ENCODE measurements around the gene PKN1.

Gene PKN1

DNA sequence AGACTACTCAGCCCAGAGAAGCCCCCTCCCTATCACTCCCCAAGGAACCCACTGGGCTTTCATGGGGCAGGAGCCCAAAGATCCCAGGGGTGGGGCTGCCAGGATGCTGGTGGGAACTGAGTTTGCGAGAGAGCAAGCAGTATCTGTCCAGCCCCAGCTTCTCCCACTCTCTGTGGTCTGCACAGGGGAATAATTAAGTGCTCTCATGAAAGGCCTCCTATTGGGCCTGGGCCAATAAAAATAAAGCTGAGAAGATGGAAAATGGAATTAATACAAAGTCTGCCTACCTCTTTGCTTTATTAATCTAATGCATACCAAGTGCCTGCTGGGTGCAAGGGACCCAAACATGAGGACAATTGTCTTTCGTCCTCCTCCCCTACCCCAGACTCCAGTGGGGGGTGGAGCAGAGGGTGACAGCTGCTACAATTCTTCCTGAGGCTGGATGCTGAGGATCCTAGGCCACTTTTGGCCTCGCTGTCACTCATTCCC is 19.4 kb upstream of the PKN1 start:
- Histone ChIP-seq H3K9me3 (ENCODE audit: insufficient read depth, low read depth, low read length) (peaks cover 2% of the 10 kb centered on the region), H4K8ac (ENCODE audit: low read depth, low read length) (no peak overlapping the region), H3K4ac (ENCODE audit: low read depth, low read length) (peak overlapping the region; percentile 84), H3K4me2 (ENCODE audit: low read length) (no peak overlapping the region), H3K18ac (ENCODE audit: low read length) (no peak overlapping the region), H2BK120ac (ENCODE audit: insufficient read depth, low read length, poor library complexity) (no peak overlapping the region), H2AFZ (ENCODE audit: insufficient read depth, low read length, poor library complexity) (no peak overlapping the region), H3K4me3 (ENCODE audit: low read depth, low read length) (no peak overlapping the region), H3K9ac (ENCODE audit: low read length) (peak overlapping the region; percentile 59), H3K36me3 (ENCODE audit: control insufficient read depth in 1 of 2, insufficient read depth in 2 of 2, low read length in 2 of 2) (peaks cover 53 to 60% of the 10 kb centered on the region in 2 experiments), H3K14ac (ENCODE audit: low read length) (no peak overlapping the region), H2AK5ac (ENCODE audit: low read length) (no peak overlapping the region), H3K27me3 (ENCODE audit: insufficient read depth, low read length) (no peaks in the 10 kb centered on the region), H2BK5ac (ENCODE audit: low read depth, low read length, poor library complexity) (no peak overlapping the region), H3K79me2 (ENCODE audit: control insufficient read depth, insufficient read depth, low read length, poor library complexity) (peaks cover 31% of the 10 kb centered on the region), H3K79me1 (ENCODE audit: low read length) (peaks cover 2% of the 10 kb centered on the region), H3K4me1 (ENCODE audit: control insufficient read depth in 1 of 2, insufficient read depth in 2 of 2, low read length in 2 of 2) (peaks cover 2 to 8% of the 10 kb centered on the region in 2 experiments), H2BK12ac (ENCODE audit: low read length) (no peak overlapping the region), H3K27ac (ENCODE audit: low read depth, low read length) (no peak overlapping the region), H4K12ac (ENCODE audit: low read depth, low read length) (no peak overlapping the region), H4K91ac (ENCODE audit: low read depth, low read length) (no peak overlapping the region), H3K23ac (ENCODE audit: low read length) (peak overlapping the region; percentile 70)
- no CpG with 5 or more reads among the region's 3 CpGs for WGBS (ENCODE audit: extremely low coverage, insufficient coverage, insufficient read length)
- no peak for DNase-seq

DNA sequence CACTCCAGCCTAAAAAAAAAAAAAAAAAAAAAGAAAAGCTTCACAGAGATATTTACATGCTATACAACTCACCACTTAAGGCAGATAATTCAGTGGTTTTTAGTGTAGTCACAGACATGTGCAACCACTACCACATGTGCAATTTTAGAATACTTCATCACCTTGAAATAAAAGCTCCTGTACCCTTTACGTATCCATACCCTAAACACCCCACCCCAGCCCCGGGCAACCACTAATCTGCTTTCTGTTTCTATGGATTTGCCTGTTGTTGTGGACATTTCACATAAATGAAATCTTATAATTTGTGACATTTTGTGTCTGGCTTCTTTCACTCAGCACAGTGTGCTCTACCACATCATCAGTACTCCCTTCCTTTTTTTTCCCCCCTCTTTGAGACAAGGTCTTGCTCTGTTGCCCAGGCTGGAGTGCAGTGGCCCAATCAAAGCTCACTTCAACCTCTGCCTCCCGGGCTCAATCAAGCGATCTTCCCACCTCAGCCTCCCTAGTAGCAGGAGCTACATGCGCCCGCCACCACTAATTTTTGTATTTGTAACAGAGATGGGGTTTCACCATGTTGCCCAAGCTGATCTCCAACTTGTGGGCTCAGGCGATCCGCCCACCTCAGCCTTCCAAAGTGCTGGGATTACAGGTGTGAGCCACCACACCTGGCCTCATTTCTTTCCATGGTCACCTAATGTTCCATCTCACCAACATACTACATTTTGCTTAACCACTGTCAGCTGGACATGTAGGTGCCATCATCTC is 18.0 kb upstream of the PKN1 start:
- WGBS (ENCODE audit: extremely low coverage, insufficient coverage, insufficient read length): no CpG with 5 or more reads among the region's 8 CpGs
- H4K8ac ChIP-seq (ENCODE audit: low read depth, low read length): no peak overlapping the region
- peaks cover 11% of the 10 kb centered on the region for H3K79me1 ChIP-seq (ENCODE audit: low read length)
- no peak overlapping the region for H4K91ac ChIP-seq (ENCODE audit: low read depth, low read length)
- H3K27ac ChIP-seq (ENCODE audit: low read depth, low read length): no peak overlapping the region
- H2BK120ac ChIP-seq (ENCODE audit: insufficient read depth, low read length, poor library complexity): no peak overlapping the region
- no peak overlapping the region for H3K23ac ChIP-seq (ENCODE audit: low read length)
- H3K18ac ChIP-seq (ENCODE audit: low read length): no peak overlapping the region
- H3K27me3 ChIP-seq (ENCODE audit: insufficient read depth, low read length): no peaks in the 10 kb centered on the region
- H2AK5ac ChIP-seq (ENCODE audit: low read length): no peak overlapping the region
- H4K12ac ChIP-seq (ENCODE audit: low read depth, low read length): no peak overlapping the region
- peaks cover 2% of the 10 kb centered on the region for H3K9me3 ChIP-seq (ENCODE audit: insufficient read depth, low read depth, low read length)
- no peak overlapping the region for H2BK12ac ChIP-seq (ENCODE audit: low read length)
- H3K4me2 ChIP-seq (ENCODE audit: low read length): no peak overlapping the region
- peak overlapping the region; percentile 54 for H3K4ac ChIP-seq (ENCODE audit: low read depth, low read length)
- no peak overlapping the region for H3K4me3 ChIP-seq (ENCODE audit: low read depth, low read length)
- no peak overlapping the region for H2AFZ ChIP-seq (ENCODE audit: insufficient read depth, low read length, poor library complexity)
- H3K14ac ChIP-seq (ENCODE audit: low read length): no peak overlapping the region
- no peak for DNase-seq
- H2BK5ac ChIP-seq (ENCODE audit: low read depth, low read length, poor library complexity): no peak overlapping the region
- peaks cover 2 to 11% of the 10 kb centered on the region in 2 experiments for H3K4me1 ChIP-seq (ENCODE audit: control insufficient read depth in 1 of 2, insufficient read depth in 2 of 2, low read length in 2 of 2)
- no peak overlapping the region for H3K9ac ChIP-seq (ENCODE audit: low read length)
- peaks cover 39 to 46% of the 10 kb centered on the region in 2 experiments for H3K36me3 ChIP-seq (ENCODE audit: control insufficient read depth in 1 of 2, insufficient read depth in 2 of 2, low read length in 2 of 2)
- H3K79me2 ChIP-seq (ENCODE audit: control insufficient read depth, insufficient read depth, low read length, poor library complexity): peaks cover 33% of the 10 kb centered on the region

DNA sequence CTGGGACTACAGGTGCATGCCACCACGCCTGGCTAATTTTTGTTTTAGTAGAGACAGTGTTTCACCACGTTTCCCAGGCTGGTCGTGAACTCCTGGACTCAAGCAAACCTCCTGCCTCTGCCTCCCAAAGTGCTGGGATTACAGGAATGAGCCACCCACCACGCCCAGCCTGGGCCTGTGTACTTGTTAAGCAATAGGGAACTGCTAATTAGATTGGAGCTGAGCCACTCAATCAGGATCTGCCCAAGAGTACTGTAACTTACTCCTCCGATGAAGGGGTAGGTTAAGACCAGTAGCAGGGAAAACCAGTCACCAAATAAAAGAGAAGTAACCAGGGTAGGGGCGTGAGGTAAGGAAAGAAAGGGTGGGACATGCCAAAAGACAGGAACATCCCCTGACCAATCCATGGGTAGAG is 16.3 kb upstream of the PKN1 start:
- Histone ChIP-seq H2AFZ (ENCODE audit: insufficient read depth, low read length, poor library complexity) (no peak overlapping the region), H3K14ac (ENCODE audit: low read length) (no peak overlapping the region), H2BK5ac (ENCODE audit: low read depth, low read length, poor library complexity) (no peak overlapping the region), H3K79me1 (ENCODE audit: low read length) (peaks cover 11% of the 10 kb centered on the region), H4K91ac (ENCODE audit: low read depth, low read length) (no peak overlapping the region), H3K9ac (ENCODE audit: low read length) (no peak overlapping the region), H3K79me2 (ENCODE audit: control insufficient read depth, insufficient read depth, low read length, poor library complexity) (peaks cover 33% of the 10 kb centered on the region), H3K4me1 (ENCODE audit: control insufficient read depth in 1 of 2, insufficient read depth in 2 of 2, low read length in 2 of 2) (peaks cover 2 to 11% of the 10 kb centered on the region in 2 experiments), H3K36me3 (ENCODE audit: control insufficient read depth in 1 of 2, insufficient read depth in 2 of 2, low read length in 2 of 2) (peaks cover 22 to 29% of the 10 kb centered on the region in 2 experiments), H3K23ac (ENCODE audit: low read length) (no peak overlapping the region), H2BK12ac (ENCODE audit: low read length) (no peak overlapping the region), H3K27me3 (ENCODE audit: insufficient read depth, low read length) (no peaks in the 10 kb centered on the region), H3K4me3 (ENCODE audit: low read depth, low read length) (no peak overlapping the region), H4K12ac (ENCODE audit: low read depth, low read length) (no peak overlapping the region), H3K4ac (ENCODE audit: low read depth, low read length) (peak overlapping the region; percentile 84), H3K27ac (ENCODE audit: low read depth, low read length) (no peak overlapping the region), H2AK5ac (ENCODE audit: low read length) (no peak overlapping the region), H3K9me3 (ENCODE audit: insufficient read depth, low read depth, low read length) (peaks cover 2% of the 10 kb centered on the region), H2BK120ac (ENCODE audit: insufficient read depth, low read length, poor library complexity) (no peak overlapping the region), H3K4me2 (ENCODE audit: low read length) (peak overlapping the region; percentile 15), H4K8ac (ENCODE audit: low read depth, low read length) (no peak overlapping the region), H3K18ac (ENCODE audit: low read length) (no peak overlapping the region)
- peak in 1 of 2 donors; percentile 37 for DNase-seq
- WGBS (ENCODE audit: extremely low coverage, insufficient coverage, insufficient read length): no CpG with 5 or more reads among the region's 6 CpGs

DNA sequence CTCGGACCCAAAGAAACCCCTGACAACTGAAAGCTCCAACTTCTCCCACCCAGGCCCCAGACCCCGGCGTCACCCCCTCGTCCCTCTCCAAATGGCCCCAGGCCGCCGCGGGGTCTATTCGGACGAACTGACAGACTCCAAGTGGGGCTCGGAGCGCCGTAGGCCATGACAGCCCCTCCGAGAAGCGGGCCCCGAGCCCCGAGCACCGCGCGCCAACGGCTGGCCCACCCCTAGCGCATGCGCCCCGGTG is 14.3 kb upstream of the PKN1 start:
- no peak overlapping the region for H2BK12ac ChIP-seq (ENCODE audit: low read length)
- H3K4me2 ChIP-seq (ENCODE audit: low read length): peak overlapping the region; percentile 58
- H3K27me3 ChIP-seq (ENCODE audit: insufficient read depth, low read length): no peaks in the 10 kb centered on the region
- H2AK5ac ChIP-seq (ENCODE audit: low read length): peak overlapping the region; percentile 11
- H2AFZ ChIP-seq (ENCODE audit: insufficient read depth, low read length, poor library complexity): peak overlapping the region; percentile 81
- H3K18ac ChIP-seq (ENCODE audit: low read length): peak overlapping the region; percentile 46
- peaks cover 2 to 11% of the 10 kb centered on the region in 2 experiments for H3K4me1 ChIP-seq (ENCODE audit: control insufficient read depth in 1 of 2, insufficient read depth in 2 of 2, low read length in 2 of 2)
- no CpG with 5 or more reads among the region's 23 CpGs for WGBS (ENCODE audit: extremely low coverage, insufficient coverage, insufficient read length)
- peaks cover 5 to 11% of the 10 kb centered on the region in 2 experiments for H3K36me3 ChIP-seq (ENCODE audit: control insufficient read depth in 1 of 2, insufficient read depth in 2 of 2, low read length in 2 of 2)
- peak; percentile 69 to 74 for DNase-seq
- peak overlapping the region; percentile 96 for H3K4ac ChIP-seq (ENCODE audit: low read depth, low read length)
- H2BK120ac ChIP-seq (ENCODE audit: insufficient read depth, low read length, poor library complexity): no peak overlapping the region
- peaks cover 29% of the 10 kb centered on the region for H3K79me2 ChIP-seq (ENCODE audit: control insufficient read depth, insufficient read depth, low read length, poor library complexity)
- peak overlapping the region; percentile 13 for H3K14ac ChIP-seq (ENCODE audit: low read length)
- no peak overlapping the region for H3K23ac ChIP-seq (ENCODE audit: low read length)
- peaks cover 11% of the 10 kb centered on the region for H3K79me1 ChIP-seq (ENCODE audit: low read length)
- H3K27ac ChIP-seq (ENCODE audit: low read depth, low read length): peak overlapping the region; percentile 85
- H3K9me3 ChIP-seq (ENCODE audit: insufficient read depth, low read depth, low read length): no peaks in the 10 kb centered on the region
- H4K8ac ChIP-seq (ENCODE audit: low read depth, low read length): no peak overlapping the region
- no peak overlapping the region for H4K12ac ChIP-seq (ENCODE audit: low read depth, low read length)
- peak overlapping the region; percentile 82 for H4K91ac ChIP-seq (ENCODE audit: low read depth, low read length)
- peak overlapping the region; percentile 91 for H3K4me3 ChIP-seq (ENCODE audit: low read depth, low read length)
- H2BK5ac ChIP-seq (ENCODE audit: low read depth, low read length, poor library complexity): peak overlapping the region; percentile 65
- peak overlapping the region; percentile 97 for H3K9ac ChIP-seq (ENCODE audit: low read length)

All from trophoblast cell (in vitro differentiated cells and primary cell).